ENCODE results near the gene TMEM132C.

- TF ChIP-seq CTCF (IDR thresholded peaks at IDR 0.05; ENCODE audit: poor library complexity) (peak; percentile 44), EZH2 (IDR thresholded peaks at IDR 0.05; ENCODE audit: borderline replicate concordance) (no peak), EZH2phosphoT487 (IDR thresholded peaks at IDR 0.05; ENCODE audit: low read depth, severe bottlenecking, unreplicated experiment) (no peak)
Measured at GRCh38 chr12:128531170-128531569, 264.2 kb downstream of the TMEM132C start.
